DND-41 (cell line): ENCODE measurements around the gene ASIC5.

ENCODE experiments used
- CTCF ChIP-seq: IDR thresholded peaks from 2 replicates; pipeline ENCODE4 v1.5.1; 2012; ENCODE audit warnings: borderline replicate concordance, low read length, moderate library complexity, mild to moderate bottlenecking; ENCODE audit not compliant: poor library complexity, severe bottlenecking; ENCODE audit errors: extremely low read depth
- EZH2 ChIP-seq: IDR thresholded peaks from 3 replicates; pipeline ENCODE4 v1.6.1; 2012; ENCODE audit warnings: borderline replicate concordance, low read depth, mild to moderate bottlenecking, moderate library complexity, low read length, inconsistent platforms; ENCODE audit not compliant: severe bottlenecking

- TF ChIP-seq CTCF (no peak), EZH2 (no peak)
Observed at GRCh38 chr4:155875878-155876277, 9.8 kb upstream of the ASIC5 start.
